ENCODE measurements around the gene TAS2R43. TPM values are rescaled to one million over a fixed set of nuclear protein-coding genes. Genes with fewer than 3 reads are reported as not detected.
"Not testable (repeated sequence)": the region's sequence is repeated elsewhere in the genome, so short reads cannot be mapped to it uniquely, and the experiment has no call there.

Gene TAS2R43
- total RNA-seq, 2 experiments from 2014 or later: 2.3 to 3.1 TPM

DNA sequence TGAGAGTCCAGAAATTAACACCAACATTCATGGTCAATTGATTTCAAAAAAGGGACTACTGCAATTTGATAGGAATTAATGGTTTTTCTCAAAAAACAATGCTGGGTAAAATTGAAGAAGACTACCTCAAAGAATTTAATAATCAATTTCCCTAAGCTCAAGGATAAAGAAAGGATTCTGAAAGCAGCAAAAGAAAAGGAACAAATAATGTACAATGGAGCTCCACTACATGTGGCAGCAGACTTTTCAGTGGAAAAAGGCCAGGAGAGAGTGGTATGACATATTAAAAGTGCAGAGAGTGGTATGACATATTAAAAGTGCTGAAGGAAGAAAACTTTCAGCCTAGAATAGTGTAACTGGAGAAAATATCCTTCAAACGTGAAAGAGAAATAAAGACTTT lies 15.6 kb upstream of the TAS2R43 start:
- intact Hi-C loops (cut with DNase I, micrococcal nuclease): no loop called here
- ChIA-PET POLR2A (no interaction called here), CTCF (no interaction called here)
- Histone ChIP-seq H3K4me1 (ENCODE audit: insufficient read depth, low read length) (peaks cover 9% of the 10 kb centered on the region), H3K4me3 (ENCODE audit: low read length) (no peak overlapping the region), H3K9me3 (ENCODE audit: control insufficient read depth in 1 of 2, insufficient read depth in 1 of 2, low read length in 2 of 2) (peaks cover 5 to 9% of the 10 kb centered on the region in 2 experiments), H3K27me3 (ENCODE audit: control insufficient read depth in 1 of 2, insufficient read depth in 2 of 2, low read length in 2 of 2) (no peaks in the 10 kb centered on the region), H3K36me3 (ENCODE audit: insufficient read depth, low read length) (no peaks in the 10 kb centered on the region), H3K27ac (ENCODE audit: low read depth in 1 of 2, low read length in 2 of 2) (no peak overlapping the region)
- H3K36me3 Mint-ChIP-seq (ENCODE audit: low read depth): peaks cover 93% of the 10 kb centered on the region
- TF ChIP-seq, protein P1, sequence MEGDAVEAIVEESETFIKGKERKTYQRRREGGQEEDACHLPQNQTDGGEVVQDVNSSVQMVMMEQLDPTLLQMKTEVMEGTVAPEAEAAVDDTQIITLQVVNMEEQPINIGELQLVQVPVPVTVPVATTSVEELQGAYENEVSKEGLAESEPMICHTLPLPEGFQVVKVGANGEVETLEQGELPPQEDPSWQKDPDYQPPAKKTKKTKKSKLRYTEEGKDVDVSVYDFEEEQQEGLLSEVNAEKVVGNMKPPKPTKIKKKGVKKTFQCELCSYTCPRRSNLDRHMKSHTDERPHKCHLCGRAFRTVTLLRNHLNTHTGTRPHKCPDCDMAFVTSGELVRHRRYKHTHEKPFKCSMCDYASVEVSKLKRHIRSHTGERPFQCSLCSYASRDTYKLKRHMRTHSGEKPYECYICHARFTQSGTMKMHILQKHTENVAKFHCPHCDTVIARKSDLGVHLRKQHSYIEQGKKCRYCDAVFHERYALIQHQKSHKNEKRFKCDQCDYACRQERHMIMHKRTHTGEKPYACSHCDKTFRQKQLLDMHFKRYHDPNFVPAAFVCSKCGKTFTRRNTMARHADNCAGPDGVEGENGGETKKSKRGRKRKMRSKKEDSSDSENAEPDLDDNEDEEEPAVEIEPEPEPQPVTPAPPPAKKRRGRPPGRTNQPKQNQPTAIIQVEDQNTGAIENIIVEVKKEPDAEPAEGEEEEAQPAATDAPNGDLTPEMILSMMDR (IDR thresholded peaks at IDR 0.05): no peak
- DNase-seq: no peak
- peaks cover 12% of the 10 kb centered on the region for H3K9me3 Mint-ChIP-seq
- no peak for ATAC-seq (ENCODE audit: poor library complexity)
- no peaks in the 10 kb centered on the region for H3K27me3 Mint-ChIP-seq
- no peak overlapping the region for H3K27ac Mint-ChIP-seq
- no peak overlapping the region for H3K4me3 Mint-ChIP-seq
- H3K4me1 Mint-ChIP-seq (ENCODE audit: low read depth): peaks cover 47% of the 10 kb centered on the region

DNA sequence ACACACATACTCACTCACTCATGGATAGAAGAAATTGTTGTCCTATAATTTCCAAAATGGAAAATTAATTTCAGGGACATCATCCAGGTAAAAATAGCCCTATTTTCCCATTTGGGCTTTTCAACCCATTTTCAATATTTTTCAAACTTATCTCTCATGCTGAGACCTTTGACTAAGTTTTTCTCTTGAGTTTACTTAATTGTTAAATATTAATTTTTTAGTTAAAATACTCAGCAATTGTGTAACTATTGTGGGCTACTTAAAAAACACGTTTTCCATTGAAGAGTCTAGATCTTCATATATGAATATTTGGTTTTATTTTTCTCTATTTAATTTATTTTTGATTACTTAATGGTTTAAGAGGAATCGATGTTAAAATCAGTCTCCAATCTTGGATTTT lies 14.2 kb upstream of the TAS2R43 start:
- H3K36me3 ChIP-seq (ENCODE audit: insufficient read depth, low read length): no peaks in the 10 kb centered on the region
- DNase-seq: no peak
- no peak overlapping the region for H3K27ac ChIP-seq (ENCODE audit: low read depth in 1 of 2, low read length in 2 of 2)
- H3K4me3 ChIP-seq (ENCODE audit: low read length): no peak overlapping the region
- TF ChIP-seq, protein P1 (IDR thresholded peaks at IDR 0.05): no peak
- H3K4me3 Mint-ChIP-seq: no peak overlapping the region
- H3K9me3 ChIP-seq (ENCODE audit: control insufficient read depth in 1 of 2, insufficient read depth in 1 of 2, low read length in 2 of 2): peaks cover 0 to 5% of the 10 kb centered on the region in 2 experiments
- intact Hi-C loops (cut with DNase I, micrococcal nuclease): no loop called here
- no peak overlapping the region for H3K27ac Mint-ChIP-seq
- no peaks in the 10 kb centered on the region for H3K27me3 ChIP-seq (ENCODE audit: control insufficient read depth in 1 of 2, insufficient read depth in 2 of 2, low read length in 2 of 2)
- peaks cover 93% of the 10 kb centered on the region for H3K36me3 Mint-ChIP-seq (ENCODE audit: low read depth)
- ChIA-PET POLR2A (no interaction called here), CTCF (no interaction called here)
- ATAC-seq (ENCODE audit: poor library complexity): no peak
- H3K4me1 Mint-ChIP-seq (ENCODE audit: low read depth): peaks cover 41% of the 10 kb centered on the region
- H3K27me3 Mint-ChIP-seq: no peaks in the 10 kb centered on the region
- H3K9me3 Mint-ChIP-seq: peaks cover 7% of the 10 kb centered on the region
- H3K4me1 ChIP-seq (ENCODE audit: insufficient read depth, low read length): peaks cover 9% of the 10 kb centered on the region

DNA sequence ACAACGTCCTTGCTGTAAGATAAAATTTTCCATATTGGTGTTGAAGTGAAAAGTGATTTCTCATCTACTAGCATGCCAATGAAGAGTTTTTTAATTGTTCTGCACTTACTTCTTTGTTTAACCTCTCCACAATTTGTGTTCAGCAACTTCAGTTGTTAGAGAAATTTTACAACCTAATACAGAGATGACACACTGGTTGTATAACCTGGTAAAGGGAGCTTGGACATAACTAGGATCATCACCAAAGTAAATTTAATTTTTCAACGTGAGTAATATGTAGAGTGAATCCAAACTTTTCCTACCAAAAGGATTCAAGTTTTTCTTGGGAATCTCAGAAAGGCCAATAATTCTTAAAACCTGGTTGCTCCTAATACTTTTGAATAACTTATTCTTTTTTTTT lies 13.4 kb upstream of the TAS2R43 start:
- TF ChIP-seq, protein P1 (IDR thresholded peaks at IDR 0.05): no peak
- CTCF ChIA-PET: no interaction called here
- H3K36me3 Mint-ChIP-seq (ENCODE audit: low read depth): peaks cover 89% of the 10 kb centered on the region
- Histone ChIP-seq H3K4me1 (ENCODE audit: insufficient read depth, low read length) (peaks cover 9% of the 10 kb centered on the region), H3K27me3 (ENCODE audit: control insufficient read depth in 1 of 2, insufficient read depth in 2 of 2, low read length in 2 of 2) (no peaks in the 10 kb centered on the region), H3K9me3 (ENCODE audit: control insufficient read depth in 1 of 2, insufficient read depth in 1 of 2, low read length in 2 of 2) (peaks cover 0 to 5% of the 10 kb centered on the region in 2 experiments), H3K27ac (ENCODE audit: low read depth in 1 of 2, low read length in 2 of 2) (no peak overlapping the region), H3K36me3 (ENCODE audit: insufficient read depth, low read length) (no peaks in the 10 kb centered on the region), H3K4me3 (ENCODE audit: low read length) (no peak overlapping the region)
- peaks cover 34% of the 10 kb centered on the region for H3K4me1 Mint-ChIP-seq (ENCODE audit: low read depth)
- peaks cover 4% of the 10 kb centered on the region for H3K9me3 Mint-ChIP-seq
- H3K27me3 Mint-ChIP-seq: no peaks in the 10 kb centered on the region
- intact Hi-C loops (cut with DNase I, micrococcal nuclease): no loop called here
- no peak overlapping the region for H3K27ac Mint-ChIP-seq
- POLR2A ChIA-PET: no interaction called here
- DNase-seq: no peak
- H3K4me3 Mint-ChIP-seq: no peak overlapping the region
- ATAC-seq (ENCODE audit: poor library complexity): no peak

DNA sequence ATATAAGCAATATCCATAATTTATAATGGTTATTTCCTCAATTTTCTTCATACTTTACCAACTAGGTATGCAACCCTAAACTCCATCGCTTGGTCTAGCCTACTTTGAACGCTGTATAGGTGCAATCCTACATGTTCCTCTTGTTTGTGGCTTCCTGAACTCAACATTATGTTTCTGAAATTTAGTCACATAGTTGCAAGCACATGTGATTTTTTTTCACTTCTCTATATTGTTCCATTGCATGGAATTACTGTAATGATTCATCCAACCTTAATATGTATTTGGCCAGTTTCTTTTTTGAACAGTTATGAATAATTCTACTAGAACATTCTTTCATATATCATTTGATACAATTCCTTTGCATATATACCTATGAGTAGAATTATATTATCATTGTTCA lies 2.8 kb upstream of the TAS2R43 start:
- H3K4me1 ChIP-seq (ENCODE audit: insufficient read depth, low read length); H3K27me3 Mint-ChIP-seq; H3K36me3 ChIP-seq (ENCODE audit: insufficient read depth, low read length); H3K27me3 ChIP-seq (ENCODE audit: control insufficient read depth in 1 of 2, insufficient read depth in 2 of 2, low read length in 2 of 2); H3K4me3 Mint-ChIP-seq; H3K9me3 ChIP-seq (ENCODE audit: control insufficient read depth in 1 of 2, insufficient read depth in 1 of 2, low read length in 2 of 2); DNase-seq; POLR2A ChIA-PET; intact Hi-C loops (cut with DNase I, micrococcal nuclease); CTCF ChIA-PET; H3K4me3 ChIP-seq (ENCODE audit: low read length); H3K9me3 Mint-ChIP-seq; ATAC-seq (ENCODE audit: poor library complexity); H3K27ac ChIP-seq (ENCODE audit: low read depth in 1 of 2, low read length in 2 of 2); H3K27ac Mint-ChIP-seq: not testable (repeated sequence)
- Mint-ChIP-seq H3K36me3 (ENCODE audit: low read depth) (peaks cover 68% of the 10 kb centered on the region), H3K4me1 (ENCODE audit: low read depth) (peaks cover 26% of the 10 kb centered on the region)
